OCI-LY7 (cell line): ENCODE results near the gene CRYBB2.
"Not testable (repeated sequence)": the region's sequence is repeated elsewhere in the genome, so short reads cannot be mapped to it uniquely, and the experiment has no call there.

Experiments
- CTCF ChIP-seq: fragments of 200-600 bp; sonication (generic); conservative IDR thresholded peaks from 2 replicates; pipeline ENCODE4 v1.5.1; 2014; ENCODE audit warnings: mild to moderate bottlenecking, antibody characterized with exemption, low read length, moderate library complexity, mixed read lengths
- EZH2phosphoT487 ChIP-seq: fragments of 200-600 bp; sonication (generic); IDR thresholded peaks from 2 replicates; pipeline ENCODE4 v1.6.1; 2018; ENCODE audit warnings: low read depth, borderline replicate concordance, mild to moderate bottlenecking, mixed run types, antibody characterized with exemption, low read length, moderate library complexity, mixed read lengths

GRCh38 chr22:25273928-25274327, 54.5 kb downstream of the CRYBB2 start:
- TF ChIP-seq CTCF, EZH2phosphoT487: not testable (repeated sequence)
